GM10847 (cell line): ENCODE measurements around the gene UNC45B.

Source experiments
- POLR2A ChIP-seq: IDR thresholded peaks from 2 replicates; pipeline ENCODE4 v1.6.1; 2011; ENCODE audit not compliant: insufficient read length; ENCODE audit errors: extremely low read depth

The UNC45B gene, protein sequence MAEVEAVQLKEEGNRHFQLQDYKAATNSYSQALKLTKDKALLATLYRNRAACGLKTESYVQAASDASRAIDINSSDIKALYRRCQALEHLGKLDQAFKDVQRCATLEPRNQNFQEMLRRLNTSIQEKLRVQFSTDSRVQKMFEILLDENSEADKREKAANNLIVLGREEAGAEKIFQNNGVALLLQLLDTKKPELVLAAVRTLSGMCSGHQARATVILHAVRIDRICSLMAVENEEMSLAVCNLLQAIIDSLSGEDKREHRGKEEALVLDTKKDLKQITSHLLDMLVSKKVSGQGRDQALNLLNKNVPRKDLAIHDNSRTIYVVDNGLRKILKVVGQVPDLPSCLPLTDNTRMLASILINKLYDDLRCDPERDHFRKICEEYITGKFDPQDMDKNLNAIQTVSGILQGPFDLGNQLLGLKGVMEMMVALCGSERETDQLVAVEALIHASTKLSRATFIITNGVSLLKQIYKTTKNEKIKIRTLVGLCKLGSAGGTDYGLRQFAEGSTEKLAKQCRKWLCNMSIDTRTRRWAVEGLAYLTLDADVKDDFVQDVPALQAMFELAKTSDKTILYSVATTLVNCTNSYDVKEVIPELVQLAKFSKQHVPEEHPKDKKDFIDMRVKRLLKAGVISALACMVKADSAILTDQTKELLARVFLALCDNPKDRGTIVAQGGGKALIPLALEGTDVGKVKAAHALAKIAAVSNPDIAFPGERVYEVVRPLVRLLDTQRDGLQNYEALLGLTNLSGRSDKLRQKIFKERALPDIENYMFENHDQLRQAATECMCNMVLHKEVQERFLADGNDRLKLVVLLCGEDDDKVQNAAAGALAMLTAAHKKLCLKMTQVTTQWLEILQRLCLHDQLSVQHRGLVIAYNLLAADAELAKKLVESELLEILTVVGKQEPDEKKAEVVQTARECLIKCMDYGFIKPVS

GRCh38 chr17:35147375-35147905, at the start of gene UNC45B:
Gene UNC45B, plus strand, starts transcription at chr17:35147817. Its CDS starts 447 bp downstream, at chr17:35148264.
- TF ChIP-seq POLR2A = no peak

- TF ChIP-seq POLR2A = no peak
Observed at GRCh38 chr17:35099908-35100307, 47.7 kb upstream of the UNC45B start.

- TF ChIP-seq POLR2A = no peak
Observed at GRCh38 chr17:35101036-35101435, 46.6 kb upstream of the UNC45B start.

DNA sequence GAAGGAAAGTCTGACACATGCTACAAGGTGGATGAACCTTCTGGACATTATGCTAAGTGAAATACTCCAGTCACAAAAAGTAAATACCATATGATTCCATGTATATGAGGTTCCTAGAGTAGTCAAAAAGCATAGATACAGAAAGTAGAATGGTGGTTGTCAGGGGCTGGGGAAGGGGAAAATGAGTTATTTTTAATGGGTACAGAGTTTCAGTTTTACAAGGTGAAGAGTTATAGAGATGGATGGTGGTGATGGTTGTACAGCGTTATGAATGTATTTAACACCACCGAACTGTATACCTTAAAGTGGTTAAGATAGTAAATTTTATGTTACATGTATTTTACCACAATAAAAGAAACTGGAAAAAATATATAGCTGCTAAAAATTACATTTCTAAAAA, 45.9 kb upstream of the UNC45B start:
- TF ChIP-seq POLR2A = no peak

- TF ChIP-seq POLR2A = no peak
Observed at GRCh38 chr17:35103271-35103670, 44.3 kb upstream of the UNC45B start.

GRCh38 chr17:35104844-35105450, 42.7 kb upstream of the UNC45B start:
- TF ChIP-seq POLR2A = no peak

DNA sequence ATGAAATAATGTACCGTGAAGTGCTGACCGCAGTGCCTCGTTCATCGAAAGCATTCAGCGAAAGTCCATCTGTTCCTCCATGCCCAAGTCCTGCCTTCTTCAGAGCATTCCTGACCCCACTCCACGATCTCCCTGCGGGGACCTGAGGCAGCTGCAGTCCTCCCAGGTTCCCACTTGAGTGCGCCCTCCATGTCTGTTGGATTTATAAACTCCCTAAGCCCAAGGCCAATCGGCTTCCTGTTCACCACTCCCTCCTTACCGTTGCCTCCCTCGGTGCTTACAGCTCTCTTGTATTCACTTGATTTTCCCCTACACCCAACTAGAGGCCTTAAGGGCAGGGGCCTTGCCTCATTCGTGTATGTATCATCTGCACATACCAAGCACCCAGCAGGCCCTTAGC, 30.8 kb upstream of the UNC45B start:
- TF ChIP-seq POLR2A = no peak

- TF ChIP-seq POLR2A = no peak
Observed at GRCh38 chr17:35117984-35118383, 29.6 kb upstream of the UNC45B start.

DNA sequence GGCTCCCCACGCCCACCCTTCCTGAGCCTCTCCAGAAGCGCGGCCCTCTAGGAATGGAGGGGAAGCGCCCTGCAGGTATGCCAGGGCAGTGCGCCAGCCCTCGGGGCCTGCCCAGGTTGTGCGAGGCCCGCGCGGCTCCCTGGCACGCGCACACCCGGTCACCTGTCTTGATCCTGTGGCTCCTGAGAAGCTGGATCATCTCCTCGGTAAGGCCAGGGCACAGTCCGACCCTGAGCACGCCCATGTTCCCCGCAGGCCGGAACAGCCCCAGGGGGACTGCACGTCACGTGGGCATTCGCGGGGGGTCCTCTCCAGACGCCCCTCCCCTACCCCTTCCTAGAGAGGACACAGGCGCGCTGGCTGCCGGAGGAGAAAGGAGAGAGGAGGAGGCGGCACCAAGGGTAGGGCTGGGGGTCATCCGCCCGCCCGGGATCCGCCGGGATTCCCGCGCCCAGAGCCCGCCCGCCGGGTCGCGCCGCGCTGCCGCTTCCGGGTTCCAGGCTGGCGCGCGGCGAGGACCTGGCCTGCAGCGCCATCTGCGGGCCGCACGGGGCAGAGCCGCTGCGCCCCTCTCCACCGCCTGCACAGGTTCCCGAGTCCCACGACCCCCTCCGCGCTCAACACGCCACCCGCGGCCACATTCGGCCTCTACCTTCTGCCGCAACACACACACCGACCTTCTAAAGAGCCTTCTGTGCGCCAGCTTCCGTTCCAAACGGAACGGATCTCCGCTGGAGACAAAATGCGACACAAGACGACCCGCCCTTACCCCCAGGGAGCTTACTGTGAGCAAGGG, 28.0 kb upstream of the UNC45B start, which contains the start of gene RAD51D:
TSS of gene RAD51D (minus strand) at position 491 of the 796 bp plus-strand sequence. CDS start at position 244, 247 bp downstream.
- TF ChIP-seq POLR2A = peak; percentile 49

- no peak for TF ChIP-seq POLR2A
Observed at GRCh38 chr17:35121315-35121714, 26.3 kb upstream of the UNC45B start, which contains the start of gene FNDC8. Gene FNDC8, plus strand, starts transcription at chr17:35121615. Its CDS starts 79 bp downstream, at chr17:35121694.

GRCh38 chr17:35127751-35128514, 19.7 kb upstream of the UNC45B start:
- no peak for TF ChIP-seq POLR2A

GRCh38 chr17:35129154-35129972, 18.3 kb upstream of the UNC45B start:
- no peak for TF ChIP-seq POLR2A

GRCh38 chr17:35129973-35130351, 17.7 kb upstream of the UNC45B start:
- TF ChIP-seq POLR2A = no peak

- no peak for TF ChIP-seq POLR2A
Observed at GRCh38 chr17:35130392-35130791, 17.2 kb upstream of the UNC45B start.
